Glutamatergic neuron (in vitro differentiated cells): ENCODE results near the gene SLC16A6. TPM values are rescaled to one million over a fixed set of nuclear protein-coding genes. Genes with fewer than 3 reads are reported as not detected.
"Not testable (repeated sequence)": the region's sequence is repeated elsewhere in the genome, so short reads cannot be mapped to it uniquely, and the experiment has no call there.

ENCODE experiments used
- DNase-seq: peaks from one replicate; pipeline ENCODE4 v3.0.0; 2022
- H3K27ac Mint-ChIP-seq: one replicate; pipeline ENCODE4 v1.8.0; 2020; ENCODE audit warnings: mild to moderate bottlenecking, mixed read lengths, inconsistent platforms; ENCODE audit not compliant: unreplicated experiment
- H3K27me3 Mint-ChIP-seq: one replicate; pipeline ENCODE4 v1.8.0; 2020; ENCODE audit warnings: mild to moderate bottlenecking, moderate library complexity, mixed read lengths, inconsistent platforms; ENCODE audit not compliant: unreplicated experiment
- H3K36me3 Mint-ChIP-seq: one replicate; pipeline ENCODE4 v1.8.0; 2020; ENCODE audit warnings: mild to moderate bottlenecking, mixed read lengths, inconsistent platforms; ENCODE audit not compliant: unreplicated experiment
- H3K4me1 Mint-ChIP-seq: one replicate; pipeline ENCODE4 v1.8.0; 2020; ENCODE audit warnings: mild to moderate bottlenecking, low read depth, mixed read lengths, inconsistent platforms; ENCODE audit not compliant: unreplicated experiment
- H3K4me3 Mint-ChIP-seq: one replicate; pipeline ENCODE4 v1.8.0; 2020; ENCODE audit warnings: mild to moderate bottlenecking, mixed read lengths, inconsistent platforms; ENCODE audit not compliant: unreplicated experiment
- H3K9me3 Mint-ChIP-seq: one replicate; pipeline ENCODE4 v1.8.0; 2020; ENCODE audit warnings: mild to moderate bottlenecking, moderate library complexity, mixed read lengths, inconsistent platforms; ENCODE audit not compliant: unreplicated experiment
- CTCF ChIP-seq: fragments of 200-600 bp; sonication (generic); IDR thresholded peaks from one replicate; pipeline ENCODE4 v1.5.0; 2021; ENCODE audit not compliant: partially characterized antibody, unreplicated experiment
- total RNA-seq: library from RNA; stranded (reverse); fragmentation: NEBNext Ultra II Directional; extraction: Animal tissue kit (Norgen Biotek cat#: 25700); gene quantifications from one replicate; pipeline ENCODE4 v1.2.1, GENCODE V29; 2021; ENCODE audit not compliant: unreplicated experiment

The SLC16A6 gene
- total RNA-seq, 1 donor from 2014 or later: 0.25 TPM

GRCh38 chr17:68255731-68256538, 35.0 kb downstream of the SLC16A6 start:
- Mint-ChIP-seq H3K4me3 (no peak overlapping the region), H3K9me3 (no peaks in the 10 kb centered on the region), H3K27me3 (peaks cover 8% of the 10 kb centered on the region), H3K4me1 (peaks cover 8% of the 10 kb centered on the region), H3K27ac (no peak overlapping the region), H3K36me3 (no peaks in the 10 kb centered on the region)
- DNase-seq: no peak
- TF ChIP-seq CTCF: no peak

- Mint-ChIP-seq H3K9me3 (no peaks in the 10 kb centered on the region), H3K4me3 (no peak overlapping the region), H3K27me3 (peaks cover 9% of the 10 kb centered on the region), H3K36me3 (no peaks in the 10 kb centered on the region), H3K27ac (no peak overlapping the region), H3K4me1 (peaks cover 8% of the 10 kb centered on the region)
- TF ChIP-seq CTCF: no peak
- no peak for DNase-seq
These were observed 35.8 kb downstream of the SLC16A6 start for GRCh38 chr17:68255151-68255550.

GRCh38 chr17:68253426-68253825, 37.5 kb downstream of the SLC16A6 start:
- not testable (repeated sequence) for H3K27ac Mint-ChIP-seq, H3K4me3 Mint-ChIP-seq, H3K9me3 Mint-ChIP-seq, DNase-seq, H3K4me1 Mint-ChIP-seq, H3K36me3 Mint-ChIP-seq, H3K27me3 Mint-ChIP-seq

GRCh38 chr17:68249354-68249765, 41.6 kb downstream of the SLC16A6 start:
- Mint-ChIP-seq H3K4me3 (peak overlapping the region; percentile 86), H3K27me3 (peaks cover 8% of the 10 kb centered on the region), H3K4me1 (peaks cover 5% of the 10 kb centered on the region), H3K9me3 (peaks cover 6% of the 10 kb centered on the region), H3K27ac (no peak overlapping the region), H3K36me3 (peaks cover 5% of the 10 kb centered on the region)
- TF ChIP-seq CTCF: no peak
- DNase-seq: no peak

- no peak for DNase-seq
- Mint-ChIP-seq H3K36me3 (peaks cover 5% of the 10 kb centered on the region), H3K4me1 (peaks cover 5% of the 10 kb centered on the region), H3K4me3 (peak overlapping the region; percentile 86), H3K9me3 (peaks cover 6% of the 10 kb centered on the region), H3K27ac (peak overlapping the region; percentile 57), H3K27me3 (peaks cover 6% of the 10 kb centered on the region)
- no peak for TF ChIP-seq CTCF
These were observed 42.0 kb downstream of the SLC16A6 start for GRCh38 chr17:68248891-68249290.
